Heart left ventricle (tissue), 16 donors: Measurements from ENCODE around the gene ARRDC4. TPM values are rescaled to one million over a fixed set of nuclear protein-coding genes. Genes with fewer than 3 reads are reported as not detected.
"Not testable (repeated sequence)": the region's sequence is repeated elsewhere in the genome, so short reads cannot be mapped to it uniquely, and the experiment has no call there.

ENCODE experiments used
- ATAC-seq, 4 donors: fragments of 200-7000 bp; cut with Tn5 transposase; one replicate each; pipeline ENCODE4 v1.9.1; 2020 to 2022; ENCODE audit warnings: moderate library complexity in 4 of 4, mild to moderate bottlenecking in 3 of 4, moderate number of reproducible peaks in 1 of 4
- DNase-seq, 5 donors: peaks; one replicate each; pipeline ENCODE4 v3.0.0-alpha.2; 2020
- H3K27ac ChIP-seq, 12 donors: fragments of 200-600 bp; sonication (generic) in 4 of 12; one replicate each; pipeline versions ENCODE4 v1.5.0 to v1.8.0; 2016 to 2022; ENCODE audit warnings: mild to moderate bottlenecking in 2 of 12
- H3K27me3 ChIP-seq, 9 donors: fragments of 200-600 bp; sonication (generic) in 2 of 9; one replicate each; pipeline versions ENCODE4 v1.5.1 to v1.8.0; 2016 to 2022; ENCODE audit warnings: mild to moderate bottlenecking in 3 of 9
- H3K36me3 ChIP-seq, 9 donors: fragments of 200-600 bp; sonication (generic) in 2 of 9; one replicate each; pipeline versions ENCODE4 v1.5.0 to v1.8.0; 2018 to 2022; ENCODE audit warnings: mild to moderate bottlenecking in 2 of 9
- H3K4me1 ChIP-seq, 12 donors: fragments of 200-600 bp; sonication (generic) in 4 of 12; one replicate each; pipeline versions ENCODE4 v1.5.0 to v1.8.0; 2016 to 2022; ENCODE audit warnings: mild to moderate bottlenecking in 3 of 12
- H3K4me3 ChIP-seq, 12 donors: fragments of 200-600 bp; sonication (generic) in 4 of 12; one replicate each; pipeline versions ENCODE4 v1.5.0 to v1.8.0; 2017 to 2022; ENCODE audit warnings: mild to moderate bottlenecking in 9 of 12, moderate library complexity in 4 of 12
- H3K9me3 ChIP-seq, 12 donors: fragments of 200-600 bp; sonication (generic) in 4 of 12; one replicate each; pipeline versions ENCODE4 v1.5.0 to v1.8.0; 2016 to 2022; ENCODE audit warnings: mild to moderate bottlenecking in 1 of 12
- POLR2A ChIP-seq, 2 donors: fragments of 450-650 bp; IDR thresholded peaks; one replicate each; pipeline ENCODE4 v1.6.1; 2017; ENCODE audit warnings: antibody characterized with exemption in 2 of 2, mild to moderate bottlenecking in 2 of 2, moderate library complexity in 2 of 2
- WGBS, 4 donors: extraction: QIAGEN DNeasy Blood & Tissue Kit in 2 of 4; methylation state at CpG; one replicate each; pipeline versions ENCODE4 v1.1.5 to v1.1.7; 2013 to 2018; 5-methylcytosine and 5-hydroxymethylcytosine counted together
- intact Hi-C, 10 donors: fragments of 100-400 bp; cut with DNase I; formaldehyde crosslinking; loops; one replicate each; pipeline versions ENCODE4 v1.11.1 to v1.14.2; 2022
- polyA plus RNA-seq, 2 donors: library from polyadenylated mRNA; stranded (reverse); fragments of 200-250 nt; gene quantifications; one replicate each; pipeline ENCODE4 v1.2.3, GENCODE V29; 2013
- total RNA-seq, 9 donors: library from RNA; depleted of rRNA in 2 of 9; stranded (reverse); fragments of >200 nt in 2 of 9; fragmentation: NEBNext Ultra II Directional in 3 of 9; extraction: Animal tissue kit (Norgen Biotek cat#: 25700) in 3 of 9; gene quantifications; one replicate each; pipeline versions ENCODE4 v1.1.0 to v1.2.4, GENCODE V29; 2016 to 2023
- TF ChIP-seq, protein P1 (sequence below), 12 donors: fragments of 200-600 bp; sonication (generic) in 4 of 12; IDR thresholded peaks; one replicate each; pipeline versions ENCODE4 v1.5.0 to v1.8.0; 2018 to 2022; ENCODE audit warnings: antibody characterized with exemption in 12 of 12, mild to moderate bottlenecking in 5 of 12
- donor health status: ischemic (EF 13 %, LVEDD 7.1; RV severe dilation, severe dysfunction).
- donor health status: healthy with polysubstance abuse.
- donor health status: DM: no; HTN: yes; CAD: no.
- donor health status: DM: no; HTN: no; CAD: no.
- donor health status: ischemic (EF 25% LVEDD 6.9; RV normal size, moderate dysfunction).
- donor health status: ischemic (EF 25% LVEDD 5.7; RV mildly dilated, moderate dysfunction).
- donor health status: healthy.
- donor health status: DM: yes; HTN: yes; CAD: no.
- donor health status: ischemic (EF 35%, LVEDD 5.7; RV mildly dilated, moderate dysfunction).
- donor health status: nonischemic (EF 11% LVEDD 7.7; RV severe dilation, severe dysfunction).
- donor health status: DM: yes; HTN: yes; CAD: no.
- donor health status: PGD.
- donor health status: ischemic (EF 29% LVEDD 5.4; RV normal size, mild dysfunction).
- donor health status: nonischemic (EF 23%, LVEDD 6.1; RV moderate dilation, normal function).

Gene ARRDC4
- total and polyA plus RNA-seq, 11 donors = 9.7 to 49.6 (median 18.2) TPM

DNA sequence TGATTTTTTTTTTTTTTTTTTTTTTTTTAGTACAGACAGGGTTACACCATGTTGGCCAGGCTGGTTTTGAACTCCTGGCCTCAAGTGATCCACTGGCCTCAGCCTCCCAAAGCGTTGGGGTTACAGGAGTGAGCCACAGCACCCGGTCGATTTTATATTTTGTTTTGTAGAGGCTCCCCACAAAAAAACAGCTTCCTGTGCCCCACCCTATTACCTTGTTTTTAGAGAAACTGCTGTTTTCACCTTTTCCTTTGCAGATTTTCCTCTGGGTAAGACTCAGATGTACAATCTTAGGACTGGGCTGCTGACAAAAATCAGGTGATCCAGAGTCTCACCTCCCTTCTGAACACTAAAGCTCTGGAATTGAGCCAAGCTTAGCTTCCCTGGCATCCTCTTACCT is 20.6 kb downstream of the ARRDC4 start:
- no peaks in the 10 kb centered on the region for H3K36me3 ChIP-seq
- TF ChIP-seq, protein P1, sequence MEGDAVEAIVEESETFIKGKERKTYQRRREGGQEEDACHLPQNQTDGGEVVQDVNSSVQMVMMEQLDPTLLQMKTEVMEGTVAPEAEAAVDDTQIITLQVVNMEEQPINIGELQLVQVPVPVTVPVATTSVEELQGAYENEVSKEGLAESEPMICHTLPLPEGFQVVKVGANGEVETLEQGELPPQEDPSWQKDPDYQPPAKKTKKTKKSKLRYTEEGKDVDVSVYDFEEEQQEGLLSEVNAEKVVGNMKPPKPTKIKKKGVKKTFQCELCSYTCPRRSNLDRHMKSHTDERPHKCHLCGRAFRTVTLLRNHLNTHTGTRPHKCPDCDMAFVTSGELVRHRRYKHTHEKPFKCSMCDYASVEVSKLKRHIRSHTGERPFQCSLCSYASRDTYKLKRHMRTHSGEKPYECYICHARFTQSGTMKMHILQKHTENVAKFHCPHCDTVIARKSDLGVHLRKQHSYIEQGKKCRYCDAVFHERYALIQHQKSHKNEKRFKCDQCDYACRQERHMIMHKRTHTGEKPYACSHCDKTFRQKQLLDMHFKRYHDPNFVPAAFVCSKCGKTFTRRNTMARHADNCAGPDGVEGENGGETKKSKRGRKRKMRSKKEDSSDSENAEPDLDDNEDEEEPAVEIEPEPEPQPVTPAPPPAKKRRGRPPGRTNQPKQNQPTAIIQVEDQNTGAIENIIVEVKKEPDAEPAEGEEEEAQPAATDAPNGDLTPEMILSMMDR (IDR thresholded peaks at IDR 0.05) = no peak
- TF ChIP-seq POLR2A (IDR thresholded peaks at IDR 0.05) = no peak
- no peak for ATAC-seq
- no peak overlapping the region for H3K4me3 ChIP-seq
- DNase-seq = no peak
- H3K27ac ChIP-seq = peak overlapping the region in 1 of 12 donors; percentile 68
- intact Hi-C loops = no loop called here
- 74 to 90% (median 86%) methylated on average over 3 of the region's 3 CpGs for WGBS, 4 donors
- no peaks in the 10 kb centered on the region for H3K9me3 ChIP-seq
- H3K27me3 ChIP-seq = no peaks in the 10 kb centered on the region
- H3K4me1 ChIP-seq = peaks cover 0 to 7% (median 0%) of the 10 kb centered on the region in 12 donors

DNA sequence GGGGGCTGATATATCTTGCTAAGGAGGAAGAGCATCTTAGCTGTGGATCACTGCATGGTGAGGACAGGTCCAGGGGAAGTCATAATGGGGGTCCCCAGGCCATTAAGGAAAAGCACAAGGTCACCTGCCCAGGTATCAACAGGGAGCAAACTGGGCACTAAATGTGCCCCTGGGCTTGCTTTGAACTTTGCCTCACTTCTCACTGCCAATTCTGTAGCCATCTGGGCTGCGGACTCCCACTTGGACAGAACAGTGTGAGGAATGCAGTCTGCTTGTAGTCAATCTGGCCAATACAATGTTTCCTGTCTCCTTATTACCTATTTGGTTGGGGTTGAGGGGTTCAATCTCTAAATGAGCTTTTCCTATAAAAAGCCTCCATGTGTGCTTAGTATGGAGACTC is 21.3 kb downstream of the ARRDC4 start:
- peaks cover 0 to 7% (median 0%) of the 10 kb centered on the region in 12 donors for H3K4me1 ChIP-seq
- peak overlapping the region in 1 of 12 donors; percentile 68 for H3K27ac ChIP-seq
- no peak overlapping the region for H3K4me3 ChIP-seq
- intact Hi-C loops = no loop called here
- H3K36me3 ChIP-seq = no peaks in the 10 kb centered on the region
- 62 to 84% (median 77%) methylated on average over 1 of the region's 1 CpG for WGBS, 4 donors
- ATAC-seq (no peak), DNase-seq (no peak)
- H3K9me3 ChIP-seq = peaks cover 0 to 3% (median 0%) of the 10 kb centered on the region in 12 donors
- TF ChIP-seq POLR2A (IDR thresholded peaks at IDR 0.05) = no peak
- TF ChIP-seq, protein P1 (IDR thresholded peaks at IDR 0.05) = no peak
- no peaks in the 10 kb centered on the region for H3K27me3 ChIP-seq

DNA sequence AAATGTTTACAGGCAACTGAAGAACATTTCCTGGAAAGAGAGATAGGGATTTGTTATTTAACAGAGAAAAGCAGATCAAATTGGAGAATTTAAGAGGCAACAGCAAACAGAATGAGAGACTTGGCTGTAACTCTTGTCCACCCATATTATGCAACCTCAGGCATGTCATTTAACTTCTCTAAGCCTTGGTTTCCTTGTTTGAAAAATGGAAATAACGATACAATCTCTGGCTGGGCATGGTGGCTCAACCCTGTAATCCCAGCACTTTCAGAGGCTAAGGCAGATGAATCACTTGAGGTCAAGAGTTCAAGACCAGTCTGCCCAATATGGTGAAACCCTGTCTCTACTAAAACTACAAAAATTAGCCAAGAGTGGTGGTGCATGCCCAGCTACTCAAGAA is 23.7 kb downstream of the ARRDC4 start:
- intact Hi-C loops = no loop called here
- ATAC-seq (peak in 1 of 4 donors; percentile 29), DNase-seq (no peak)
- Histone ChIP-seq H3K27ac (peak overlapping the region in 1 of 12 donors; percentile 48), H3K36me3 (no peaks in the 10 kb centered on the region), H3K27me3 (no peaks in the 10 kb centered on the region), H3K4me1 (no peaks in the 10 kb centered on the region), H3K4me3 (no peak overlapping the region), H3K9me3 (peaks cover 0 to 7% (median 0%) of the 10 kb centered on the region in 12 donors)
- no peak for TF ChIP-seq POLR2A (IDR thresholded peaks at IDR 0.05)
- TF ChIP-seq, protein P1 (IDR thresholded peaks at IDR 0.05) = no peak
- 59 to 73% (median 67%) methylated on average over 1 of the region's 1 CpG for WGBS, 4 donors

DNA sequence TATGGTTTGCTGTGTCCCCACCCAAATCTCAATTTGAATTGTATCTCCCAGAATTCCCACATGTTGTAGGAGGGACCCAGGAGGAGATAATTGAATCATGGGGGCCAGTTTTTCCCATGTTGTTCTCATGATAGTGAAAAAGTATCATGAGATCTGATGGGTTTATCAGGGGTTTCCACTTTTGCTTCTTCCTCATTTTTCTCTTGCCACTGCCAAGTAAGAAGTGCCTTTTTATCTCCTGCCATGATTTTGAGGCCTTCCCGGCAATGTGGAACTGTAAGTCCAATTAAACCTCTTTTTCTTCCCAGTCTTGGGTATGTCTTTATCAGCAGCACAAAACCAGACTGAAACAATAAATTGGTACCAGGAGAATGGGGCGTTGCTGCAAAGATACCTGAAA is 25.5 kb downstream of the ARRDC4 start:
- H3K4me1 ChIP-seq, H3K4me3 ChIP-seq, intact Hi-C loops, DNase-seq, H3K36me3 ChIP-seq, H3K9me3 ChIP-seq, H3K27me3 ChIP-seq, ATAC-seq: not testable (repeated sequence)
- 59 to 89% (median 83%) methylated on average over 2 of the region's 2 CpGs for WGBS, 4 donors
- peak overlapping the region in 1 of 12 donors; percentile 38 for H3K27ac ChIP-seq

DNA sequence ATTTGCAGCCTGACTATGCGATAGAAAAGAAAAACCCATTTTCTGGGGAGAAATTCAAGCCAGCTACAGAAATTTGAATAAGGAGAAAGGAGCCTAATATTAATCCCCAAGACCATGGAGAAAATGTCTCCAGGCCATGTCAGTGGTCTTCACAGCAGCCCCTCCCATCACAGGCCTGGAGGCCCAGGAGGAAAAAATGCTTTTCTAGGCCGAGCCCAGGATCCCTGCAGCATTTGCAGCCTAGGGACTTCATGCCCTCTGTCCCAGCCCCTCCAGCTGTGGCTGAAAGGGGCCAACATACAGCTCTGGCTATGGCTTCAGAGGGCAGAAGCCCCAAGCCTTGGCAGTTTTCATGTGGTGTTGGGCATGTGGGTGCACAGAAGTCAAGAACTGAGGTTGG is 26.3 kb downstream of the ARRDC4 start:
- Histone ChIP-seq H3K27me3 (no peaks in the 10 kb centered on the region), H3K4me3 (no peak overlapping the region), H3K27ac (peak overlapping the region in 1 of 12 donors; percentile 24), H3K9me3 (peaks cover 0 to 7% (median 0%) of the 10 kb centered on the region in 12 donors), H3K4me1 (no peaks in the 10 kb centered on the region), H3K36me3 (no peaks in the 10 kb centered on the region)
- intact Hi-C loops = no loop called here
- 74 to 93% (median 85%) methylated on average over 2 of the region's 2 CpGs for whole genome bisulfite sequencing, 4 donors
- no peak for DNase-seq
- TF ChIP-seq, protein P1 (IDR thresholded peaks at IDR 0.05) = no peak
- TF ChIP-seq POLR2A (IDR thresholded peaks at IDR 0.05) = no peak
- ATAC-seq = no peak
